M059J (cell line): Measurements from ENCODE around the gene ZNF600. TPM values are rescaled to one million over a fixed set of nuclear protein-coding genes. Genes with fewer than 3 reads are reported as not detected.
"Not testable (repeated sequence)": the region's sequence is repeated elsewhere in the genome, so short reads cannot be mapped to it uniquely, and the experiment has no call there.

ENCODE experiments used
- DNase-seq: peaks from one replicate; pipeline ENCODE4 v3.0.0-alpha.2; 2012; ENCODE audit warnings: low read depth
- total RNA-seq: library from RNA; depleted of rRNA; stranded (reverse); fragments of >200 nt; shearing (Covaris generic); gene quantifications from 2 replicates; pipeline ENCODE4 v1.2.3, GENCODE V29; 2014; rRNA removed

ZNF600 gene
- total RNA-seq = 7.4 and 7.6 TPM in 2 replicates

- peak; percentile 81 for DNase-seq
Measured at GRCh38 chr19:52786464-52787354, at the start of gene ZNF600. ZNF600 (minus strand) TSS chr19:52786791; CDS start chr19:52778888, 7,903 bp downstream.

DNA sequence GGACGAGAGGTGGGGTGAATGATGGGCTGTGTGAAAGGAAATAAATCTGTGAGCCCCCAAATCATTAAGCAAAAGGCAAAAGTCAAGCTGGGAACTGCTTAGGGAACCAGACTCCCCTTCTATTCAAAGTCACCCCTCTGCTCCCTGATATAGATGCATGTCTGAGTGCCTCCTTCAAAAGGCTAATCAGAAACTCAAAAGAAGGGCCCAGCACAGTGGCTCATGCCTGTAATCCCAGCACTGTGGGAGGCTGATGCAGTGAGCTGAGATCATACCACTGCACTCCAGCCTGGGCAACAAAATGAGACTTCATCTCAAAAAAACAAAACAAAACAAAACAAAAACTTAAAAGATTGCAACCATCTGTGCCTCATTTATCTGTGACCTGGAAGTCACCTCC lies 47.7 kb upstream of the ZNF600 start:
- not testable (repeated sequence) for DNase-seq

- not testable (repeated sequence) for DNase-seq
Measured at GRCh38 chr19:52833541-52833940, 47.0 kb upstream of the ZNF600 start.

DNA sequence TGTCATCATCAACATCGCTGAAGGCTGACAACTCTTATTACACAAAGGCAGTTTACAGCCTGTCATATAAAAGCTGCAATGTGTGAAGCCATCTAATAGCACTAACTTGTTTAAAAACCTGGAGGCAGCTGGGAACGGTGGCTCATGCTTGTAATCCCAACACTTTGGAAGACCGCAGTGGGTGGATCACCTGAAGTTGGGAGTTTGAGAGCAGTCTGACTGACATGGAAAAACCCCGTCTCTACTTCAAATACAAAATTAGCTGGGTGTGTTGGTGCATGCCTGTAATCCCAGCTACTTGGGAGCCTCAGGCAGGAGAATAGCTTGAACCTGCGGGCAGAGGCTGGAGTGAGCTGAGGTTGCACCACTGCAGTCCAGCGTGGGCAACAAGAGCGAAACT lies 43.3 kb upstream of the ZNF600 start:
- not testable (repeated sequence) for DNase-seq

DNA sequence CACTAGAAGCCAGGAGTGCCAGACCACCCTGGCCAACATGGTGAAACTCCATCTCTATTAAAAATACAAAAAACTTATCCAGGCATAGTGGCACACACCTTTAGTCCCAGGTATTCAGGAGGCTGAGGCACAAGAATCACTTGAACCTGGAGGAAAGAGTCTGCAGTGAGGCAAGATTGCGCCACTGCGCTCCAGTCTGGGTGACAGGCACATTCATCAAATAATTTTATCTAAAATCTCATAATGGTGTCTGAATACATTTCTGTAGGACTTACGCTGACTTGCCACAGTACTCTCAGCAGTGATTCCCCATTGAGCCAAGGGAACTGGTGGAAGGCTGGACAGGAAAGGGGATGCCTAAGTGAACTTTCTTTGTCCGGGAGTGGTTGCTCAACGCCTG lies 39.2 kb upstream of the ZNF600 start:
- DNase-seq = no peak

DNA sequence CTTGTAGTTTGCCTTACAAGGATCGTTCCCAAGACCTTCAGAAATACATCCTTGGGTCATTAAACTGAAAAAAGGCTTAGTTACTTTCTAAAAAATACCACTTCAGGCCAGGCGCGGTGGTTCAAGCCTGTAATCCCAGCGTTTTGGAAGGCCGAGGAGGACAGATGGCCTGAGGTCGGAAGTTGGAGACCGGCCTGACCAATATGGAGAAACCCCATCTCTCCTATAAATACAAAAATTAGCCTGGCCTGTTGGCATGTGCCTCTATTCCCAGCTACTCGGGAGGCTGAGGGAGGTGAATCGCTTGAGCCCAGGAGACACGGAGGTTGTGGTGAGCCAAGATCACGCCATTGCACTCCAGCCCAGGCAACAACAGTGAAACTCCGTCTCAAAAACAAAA lies 37.1 kb upstream of the ZNF600 start:
- DNase-seq = no peak

- DNase-seq = peak; percentile 53
Measured at GRCh38 chr19:52821204-52821960, 34.8 kb upstream of the ZNF600 start, which contains the start of gene ZNF28. ZNF28 (minus strand) TSS chr19:52821633; CDS start chr19:52817958, 3,675 bp downstream.

GRCh38 chr19:52820472-52821203 lies 34.0 kb upstream of the ZNF600 start:
- DNase-seq = peak; percentile 44

- DNase-seq = no peak
Measured at GRCh38 chr19:52809801-52810200, 23.2 kb upstream of the ZNF600 start.

DNA sequence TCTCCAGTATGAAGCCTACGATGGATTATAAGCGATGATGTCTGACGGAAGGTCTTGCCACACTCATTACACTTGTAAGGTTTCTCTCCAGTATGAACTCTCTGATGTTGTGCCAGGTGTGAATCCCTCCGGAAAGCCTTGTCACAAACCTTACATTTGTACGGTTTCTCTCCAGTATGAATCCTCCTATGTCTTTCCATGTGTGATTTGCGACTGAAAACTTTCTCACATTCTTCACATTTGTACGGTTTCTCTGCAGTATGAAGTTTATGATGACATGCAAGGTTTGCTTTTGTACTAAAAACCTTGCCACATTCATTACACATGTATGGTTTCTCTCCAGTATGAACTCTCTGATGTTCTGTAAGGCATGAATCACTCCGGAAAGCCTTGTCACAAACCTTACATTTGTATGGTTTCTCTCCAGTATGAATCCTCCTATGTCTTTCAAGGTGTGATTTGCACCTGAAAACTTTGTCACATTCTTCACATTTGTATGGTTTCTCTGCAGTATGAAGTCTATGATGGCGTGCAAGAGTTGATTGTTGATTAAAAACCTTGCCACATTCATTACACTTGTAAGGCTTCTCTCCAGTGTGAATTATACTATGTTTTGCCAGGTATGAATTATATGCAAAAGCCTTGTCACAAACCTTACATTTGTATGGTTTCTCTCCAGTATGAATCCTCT lies 13.5 kb upstream of the ZNF600 start:
- DNase-seq = not testable (repeated sequence)

- DNase-seq = no peak
Measured at GRCh38 chr19:52789440-52789839, 2.8 kb upstream of the ZNF600 start.

GRCh38 chr19:52786078-52786463 lies 520 bp downstream of the ZNF600 start:
- DNase-seq = peak; percentile 14

DNA sequence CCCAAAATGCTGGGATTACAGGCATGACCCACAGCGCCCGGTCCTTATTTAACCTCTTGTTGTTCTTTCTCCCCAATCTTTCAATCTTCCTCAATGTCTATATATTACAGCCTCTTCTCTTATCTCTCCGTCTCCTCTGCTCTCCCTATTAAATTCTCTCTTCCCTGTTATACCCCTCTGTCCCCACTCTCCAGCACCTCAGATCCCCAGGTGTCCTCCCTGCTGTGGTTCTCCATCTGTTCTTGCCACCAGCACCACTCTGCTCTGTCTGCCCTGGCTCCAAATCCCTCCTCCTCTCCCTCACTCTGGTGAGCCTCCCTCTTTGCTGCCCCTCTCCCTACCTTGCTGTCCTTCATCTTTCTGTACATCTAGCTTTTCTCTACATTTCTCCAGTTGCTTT lies 1.1 kb downstream of the ZNF600 start:
- no peak for DNase-seq

GRCh38 chr19:52782864-52783263 lies 3.7 kb downstream of the ZNF600 start:
- DNase-seq = not testable (repeated sequence)

DNA sequence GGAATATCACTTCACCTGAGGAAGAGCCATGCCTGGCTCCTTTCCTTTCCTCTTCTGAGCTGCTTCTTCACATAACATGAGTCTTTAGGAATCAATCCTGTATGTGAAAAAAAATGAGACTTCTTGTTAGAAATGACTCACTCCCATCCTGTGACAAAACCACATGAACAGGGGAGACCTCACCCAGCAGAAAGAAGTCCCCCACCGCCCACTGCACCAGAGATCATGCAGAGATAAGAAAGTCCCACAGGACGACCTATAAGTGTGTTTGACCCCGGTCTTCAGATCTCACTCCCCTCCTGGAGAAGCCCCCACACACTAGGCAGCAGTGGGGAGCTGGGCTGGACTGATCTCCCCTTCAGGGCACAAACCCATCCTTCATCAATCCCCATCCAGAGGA lies 7.8 kb downstream of the ZNF600 start:
- no peak for DNase-seq

DNA sequence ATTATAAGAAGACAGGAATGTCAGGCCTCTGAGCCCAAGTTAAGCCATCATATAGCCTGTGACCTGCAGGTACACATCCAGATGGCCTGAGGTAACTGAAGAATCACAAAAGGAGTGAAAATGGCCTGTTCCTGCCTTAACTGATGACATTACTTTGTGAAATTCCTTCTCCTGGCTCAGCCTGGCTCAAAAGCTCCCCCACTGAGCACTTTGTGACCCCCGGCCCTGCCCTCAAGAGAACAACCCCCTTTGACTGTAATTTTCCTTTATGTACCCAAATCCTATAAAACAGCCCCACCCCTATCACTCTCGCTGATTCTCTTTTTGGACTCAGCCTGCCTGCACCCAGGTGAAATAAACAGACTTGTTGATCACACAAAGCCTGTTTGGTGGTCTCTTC lies 30.1 kb downstream of the ZNF600 start:
- not testable (repeated sequence) for DNase-seq

GRCh38 chr19:52749780-52750179 lies 36.8 kb downstream of the ZNF600 start:
- DNase-seq = no peak

DNA sequence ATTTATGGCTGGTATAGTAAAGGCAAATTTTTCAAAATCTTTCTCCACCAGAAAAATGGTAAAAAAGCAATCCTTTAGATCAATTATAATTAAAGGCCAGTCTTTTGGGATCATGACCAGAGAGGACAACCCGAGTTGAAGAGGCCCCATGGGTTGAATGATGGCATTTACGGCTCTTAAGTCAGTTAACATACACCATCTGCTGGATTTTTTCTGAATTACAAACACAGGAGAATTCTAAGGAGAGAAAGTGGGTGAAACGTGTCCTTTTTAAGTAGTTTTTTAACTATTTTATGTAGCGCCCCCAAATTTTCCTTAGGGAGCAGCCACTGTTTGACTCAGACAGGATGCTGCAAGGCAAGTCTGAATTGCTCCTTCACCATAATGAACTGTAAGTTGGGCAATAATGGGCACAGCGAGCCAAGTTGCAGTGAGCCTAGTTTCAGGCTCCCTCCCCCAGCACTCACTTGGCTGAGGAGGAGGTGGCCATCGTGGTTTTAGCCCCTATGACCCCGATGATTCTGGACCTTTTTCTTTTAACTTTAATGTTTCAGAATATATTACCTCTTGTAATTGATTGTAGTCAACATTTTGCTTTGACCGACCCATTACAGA lies 38.1 kb downstream of the ZNF600 start:
- DNase-seq = peak; percentile 48

DNA sequence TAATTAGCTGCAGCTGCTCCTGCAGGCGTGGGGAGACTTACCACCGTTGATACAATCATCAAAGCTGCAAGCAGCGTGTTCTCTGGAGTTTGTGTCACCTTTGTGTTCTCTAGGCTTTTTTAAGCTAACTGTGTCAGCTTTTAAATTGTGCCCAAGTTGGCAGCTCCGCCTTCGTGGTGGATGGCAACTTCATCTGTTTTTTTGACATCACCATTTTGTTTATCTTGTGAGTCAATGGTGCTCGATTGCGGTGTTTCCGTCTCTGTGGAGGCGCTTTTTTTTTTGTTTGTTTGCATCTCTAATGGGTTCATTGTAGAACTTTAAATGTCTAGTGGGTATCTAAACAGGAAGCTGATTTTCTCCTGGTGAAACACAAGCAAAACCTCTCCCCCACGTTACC lies 40.7 kb downstream of the ZNF600 start:
- peak; percentile 62 for DNase-seq

- no peak for DNase-seq
Measured at GRCh38 chr19:52743091-52743490, 43.5 kb downstream of the ZNF600 start.

- DNase-seq = peak; percentile 30
Measured at GRCh38 chr19:52742516-52742915, 44.1 kb downstream of the ZNF600 start.
